Glomerular visceral epithelial cell (primary cell): Measurements from ENCODE around the gene CCDC63.
A peak's percentile ranks its signal among the peaks of the same experiment; 100 is the strongest.
"Not testable (repeated sequence)": the region's sequence is repeated elsewhere in the genome, so short reads cannot be mapped to it uniquely, and the experiment has no call there.

Source experiments
- DNase-seq: peaks from one replicate; pipeline ENCODE4 v3.0.0-alpha.2; 2016; ENCODE audit errors: extremely low spot score

Gene CCDC63

DNA sequence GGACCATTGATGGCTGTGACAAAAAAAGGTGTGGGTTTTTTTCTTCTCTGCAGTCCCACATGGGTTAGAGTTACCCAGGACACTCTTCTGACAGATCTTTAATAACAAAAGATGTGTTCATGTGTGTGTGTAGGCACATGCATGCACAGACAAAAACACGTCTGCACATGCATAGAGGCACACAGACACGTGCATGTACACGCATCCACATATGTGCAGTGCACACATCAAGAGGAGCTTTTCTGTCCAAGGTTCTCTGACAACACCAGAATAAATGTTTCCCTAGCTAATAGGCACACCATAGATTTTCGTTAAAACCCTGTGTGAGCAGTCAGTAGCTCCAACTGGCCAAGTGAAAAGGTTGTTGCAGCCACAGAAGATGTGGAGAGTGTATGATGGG, 76.4 kb downstream of the CCDC63 start:
- DNase-seq, result no peak

GRCh38 chr12:110923692-110924334, 77.0 kb downstream of the CCDC63 start:
- no peak for DNase-seq

- no peak for DNase-seq
These were observed 80.8 kb downstream of the CCDC63 start for GRCh38 chr12:110927546-110927945.

GRCh38 chr12:110928700-110929099, 81.9 kb downstream of the CCDC63 start:
- DNase-seq, result no peak

- no peak for DNase-seq
These were observed 83.0 kb downstream of the CCDC63 start for GRCh38 chr12:110929818-110930217.

GRCh38 chr12:110930348-110931314, 83.8 kb downstream of the CCDC63 start:
- no peak for DNase-seq

DNA sequence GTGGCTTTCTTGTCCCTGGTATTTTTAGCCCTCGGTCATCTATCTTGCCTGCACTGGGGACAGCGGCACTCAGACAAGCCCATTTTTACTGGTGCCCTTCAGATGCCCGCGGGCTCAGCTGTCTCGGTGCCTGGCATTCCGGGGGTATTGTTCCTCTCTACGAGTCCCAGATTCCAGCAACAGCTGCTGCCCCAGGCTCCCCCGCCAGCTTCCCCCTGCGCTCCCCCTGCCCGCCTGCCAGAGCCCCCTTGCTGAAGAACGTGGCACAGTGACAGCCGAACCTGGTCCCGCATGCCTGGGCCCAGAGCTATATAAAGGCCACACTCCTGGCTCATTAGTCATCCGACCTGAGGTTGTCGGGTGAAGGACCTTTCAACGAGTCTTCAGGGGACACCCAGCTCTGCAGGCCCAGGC, 84.5 kb downstream of the CCDC63 start:
- DNase-seq, result no peak

GRCh38 chr12:110932046-110932445, 85.3 kb downstream of the CCDC63 start:
- no peak for DNase-seq

DNA sequence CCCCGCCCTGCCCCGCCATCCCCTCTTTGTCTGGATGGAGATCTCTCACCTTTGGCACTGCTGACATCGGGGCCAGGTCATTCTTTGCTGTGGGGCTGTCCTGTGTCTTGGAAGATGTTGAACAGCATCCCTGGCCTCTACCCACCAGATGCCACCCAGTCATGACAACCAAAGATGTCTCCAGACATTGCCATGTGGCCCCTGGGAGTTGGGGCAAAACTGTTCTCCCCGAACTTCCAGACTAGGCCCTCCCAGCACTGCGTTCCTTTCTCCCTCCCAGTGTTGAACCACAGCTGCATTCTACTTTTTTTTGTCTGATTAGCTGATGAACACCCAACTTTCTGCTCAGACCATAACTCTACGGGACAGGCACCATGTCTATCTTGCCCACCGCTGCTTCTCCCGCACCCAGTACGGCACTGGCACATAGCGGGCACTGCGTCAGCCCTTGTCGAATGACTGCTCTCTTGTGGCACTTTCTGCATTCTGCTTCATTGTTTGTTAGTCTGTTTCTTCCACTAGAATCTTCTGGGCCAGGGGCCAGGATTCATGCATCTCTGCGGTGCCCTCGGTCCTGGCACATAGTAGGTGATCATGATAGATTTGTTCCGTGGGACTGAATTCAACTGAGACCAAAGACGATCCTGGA, 86.7 kb downstream of the CCDC63 start:
- DNase-seq, result no peak

- DNase-seq, result no peak
These were observed 87.5 kb downstream of the CCDC63 start for GRCh38 chr12:110934093-110934852.

DNA sequence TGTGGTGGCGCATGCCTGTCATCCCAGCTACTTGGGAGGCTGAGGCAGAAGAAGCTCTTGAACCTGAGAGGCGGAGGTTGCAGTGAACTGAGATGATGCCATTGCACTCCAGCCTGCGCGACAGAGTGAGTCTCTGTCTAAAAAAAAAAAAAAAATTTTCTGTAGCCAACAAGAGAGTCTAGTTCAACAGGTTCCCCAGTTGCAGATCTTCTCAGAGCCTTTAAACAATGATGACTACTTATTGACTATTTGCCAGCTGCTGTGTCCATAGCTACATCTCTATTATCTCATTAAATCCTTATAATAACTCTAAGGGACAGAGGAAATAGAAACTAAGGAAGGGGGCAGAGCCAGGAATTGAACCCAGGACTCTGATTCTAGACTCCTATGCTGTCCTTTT, 88.8 kb downstream of the CCDC63 start:
- no peak for DNase-seq

- DNase-seq, result no peak
These were observed 89.7 kb downstream of the CCDC63 start for GRCh38 chr12:110936367-110937103.

DNA sequence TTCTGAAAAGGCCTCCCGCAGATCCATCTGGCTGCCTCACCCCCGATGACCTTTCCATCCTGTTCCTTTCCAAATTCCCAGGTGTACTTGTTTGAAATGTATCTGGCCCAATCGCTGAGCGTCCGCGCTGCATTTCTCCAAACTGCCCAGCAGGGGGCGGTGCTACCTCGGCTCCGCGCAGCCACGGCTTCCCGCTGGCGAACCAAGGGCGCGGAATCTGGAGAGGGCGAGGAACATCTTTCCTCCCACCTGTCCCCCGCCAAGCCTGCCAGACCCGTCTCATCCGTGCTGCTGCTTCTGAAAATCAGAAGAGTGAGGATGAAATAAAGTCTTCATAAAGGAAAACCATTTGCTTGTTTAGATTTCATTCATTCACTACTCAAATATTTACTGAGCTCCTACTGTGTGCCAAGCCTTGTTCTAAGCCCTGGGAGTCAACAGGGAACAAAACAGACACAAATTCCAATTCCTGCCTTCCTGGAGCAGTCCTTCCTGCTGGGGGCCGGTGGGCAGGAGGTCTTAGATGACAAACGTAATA, 90.4 kb downstream of the CCDC63 start:
- DNase-seq, result peak; percentile 33

DNA sequence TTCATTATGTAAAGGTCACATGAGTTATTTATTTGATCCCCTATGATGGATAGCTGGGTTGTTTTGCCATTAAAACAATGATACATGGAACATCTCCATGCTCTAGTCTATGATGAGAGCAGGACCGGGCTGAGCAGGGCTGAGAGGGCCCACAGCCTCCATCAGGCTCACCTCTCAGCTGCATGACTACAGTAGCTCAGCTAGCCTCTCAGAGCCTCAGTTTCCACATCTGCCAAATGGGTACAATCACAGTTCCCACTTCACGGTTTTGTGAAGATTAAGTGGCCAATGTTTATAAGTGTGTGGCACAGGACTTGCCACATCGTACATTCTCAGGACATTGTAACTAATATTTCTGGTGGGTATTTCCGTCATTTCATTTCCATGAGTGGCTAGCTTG, 93.5 kb downstream of the CCDC63 start:
- no peak for DNase-seq

GRCh38 chr12:110940933-110941332, 94.1 kb downstream of the CCDC63 start:
- DNase-seq, result no peak

GRCh38 chr12:110941391-110941790, 94.6 kb downstream of the CCDC63 start:
- no peak for DNase-seq

DNA sequence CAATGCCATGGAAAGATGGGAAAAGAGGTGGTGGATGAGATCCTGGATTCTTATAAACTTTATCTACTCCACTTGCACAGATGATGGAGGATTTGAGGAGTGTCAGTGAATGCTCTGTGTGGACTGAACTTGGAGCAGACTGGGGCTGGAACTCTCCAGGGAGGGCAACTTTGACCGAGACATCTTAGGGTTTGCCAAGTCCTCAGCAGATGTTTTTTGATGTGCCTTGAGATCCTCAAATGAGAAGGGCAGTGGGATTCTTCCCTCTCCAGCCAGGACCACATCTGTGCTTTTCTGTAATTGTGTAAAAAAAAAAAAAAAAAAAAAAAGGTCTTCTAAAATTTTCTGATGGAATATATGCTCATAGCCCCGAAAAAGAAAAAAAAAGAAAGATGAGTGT, 96.6 kb downstream of the CCDC63 start:
- no peak for DNase-seq

GRCh38 chr12:110948041-110948440, 101.3 kb downstream of the CCDC63 start:
- DNase-seq, result no peak

GRCh38 chr12:110950466-110950865, 103.7 kb downstream of the CCDC63 start:
- DNase-seq, result not testable (repeated sequence)

DNA sequence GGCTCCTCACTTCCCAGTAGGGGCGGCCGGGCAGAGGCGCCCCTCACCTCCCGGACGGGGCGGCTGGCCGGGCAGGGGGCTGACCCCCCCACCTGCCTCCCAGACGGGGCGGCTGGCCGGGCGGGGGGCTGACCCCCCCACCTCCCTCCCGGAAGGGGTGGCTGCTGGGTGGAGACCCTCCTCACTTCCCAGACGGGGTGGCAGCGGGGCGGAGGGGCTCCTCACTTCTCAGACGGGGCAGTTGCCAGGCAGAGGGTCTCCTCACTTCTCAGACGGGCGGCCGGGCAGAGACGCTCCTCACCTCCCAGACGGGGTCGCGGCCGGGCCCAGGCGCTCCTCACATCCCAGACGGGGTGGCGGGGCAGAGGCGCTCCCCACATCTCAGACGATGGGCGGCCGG, 104.1 kb downstream of the CCDC63 start:
- DNase-seq, result not testable (repeated sequence)
